ENCODE data around the gene VPS41.

- no peak for TF ChIP-seq CTCF (IDR thresholded peaks at IDR 0.05)
- TF ChIP-seq POLR2A (IDR thresholded peaks at IDR 0.05) = no peak
These were observed 29.1 kb upstream of the VPS41 start for GRCh38 chr7:38938001-38938485.
